Calu3 (cell line): ENCODE data around the gene SMPD2. TPM values are rescaled to one million over a fixed set of nuclear protein-coding genes. Genes with fewer than 3 reads are reported as not detected.

Source experiments
- BruUV-seq: library from RNA; stranded (reverse); fragments of 400-500 nt; replicated peaks from 2 replicates; lab custom pipeline; 2021; lab: Mats Ljungman, UMichigan
- CTCF ChIA-PET: fragments of 300-600 bp; sonication (Branson Sonifier 250); formaldehyde crosslinking; loops from one replicate; lab custom pipeline; 2022; ENCODE audit warnings: antibody characterized with exemption; lab: Charles Lee
- DNase-seq: peaks from one replicate; pipeline ENCODE4 v3.0.0; 2022
- H3K27ac Mint-ChIP-seq: one replicate; pipeline ENCODE4 v1.8.0; 2022; ENCODE audit warnings: mixed read lengths; ENCODE audit not compliant: unreplicated experiment
- H3K27me3 Mint-ChIP-seq: one replicate; pipeline ENCODE4 v1.8.0; 2022; ENCODE audit warnings: mixed read lengths; ENCODE audit not compliant: unreplicated experiment
- H3K36me3 Mint-ChIP-seq: one replicate; pipeline ENCODE4 v1.8.0; 2022; ENCODE audit warnings: mild to moderate bottlenecking, moderate library complexity, mixed read lengths; ENCODE audit not compliant: insufficient read depth, unreplicated experiment
- H3K4me1 Mint-ChIP-seq: one replicate; pipeline ENCODE4 v1.8.0; 2022; ENCODE audit warnings: mild to moderate bottlenecking, low read depth, mixed read lengths; ENCODE audit not compliant: unreplicated experiment
- H3K4me3 Mint-ChIP-seq: one replicate; pipeline ENCODE4 v1.8.0; 2022; ENCODE audit warnings: mild to moderate bottlenecking, low read depth, moderate library complexity, mixed read lengths; ENCODE audit not compliant: unreplicated experiment
- H3K9me3 Mint-ChIP-seq: one replicate; pipeline ENCODE4 v1.8.0; 2022; ENCODE audit warnings: low read depth, mixed read lengths; ENCODE audit not compliant: unreplicated experiment
- intact Hi-C: fragments of 100-400 bp; cut with micrococcal nuclease; formaldehyde crosslinking; loops from one replicate; pipeline ENCODE4 v1.10.0; 2022; ENCODE audit not compliant: unreplicated experiment
- total RNA-seq: library from RNA; stranded (reverse); gene quantifications from 2 replicates; pipeline ENCODE4 v1.2.3, GENCODE V29; 2022
- TF ChIP-seq, protein P1 (sequence below): fragments of 200-600 bp; IDR thresholded peaks from one replicate; pipeline ENCODE4 v1.8.0; 2022; ENCODE audit warnings: antibody characterized with exemption; ENCODE audit not compliant: unreplicated experiment

The SMPD2 gene
- total RNA-seq, 1 experiment from 2014 or later = 17.3 TPM

- H3K36me3 Mint-ChIP-seq = peaks cover 5% of the 10 kb centered on the region
- BruUV-seq = no TSS peak
- H3K9me3 Mint-ChIP-seq = no peaks in the 10 kb centered on the region
- intact Hi-C loops = no loop called here
- H3K27me3 Mint-ChIP-seq = peaks cover 13% of the 10 kb centered on the region
- H3K27ac Mint-ChIP-seq = no peak overlapping the region
- TF ChIP-seq, protein P1, sequence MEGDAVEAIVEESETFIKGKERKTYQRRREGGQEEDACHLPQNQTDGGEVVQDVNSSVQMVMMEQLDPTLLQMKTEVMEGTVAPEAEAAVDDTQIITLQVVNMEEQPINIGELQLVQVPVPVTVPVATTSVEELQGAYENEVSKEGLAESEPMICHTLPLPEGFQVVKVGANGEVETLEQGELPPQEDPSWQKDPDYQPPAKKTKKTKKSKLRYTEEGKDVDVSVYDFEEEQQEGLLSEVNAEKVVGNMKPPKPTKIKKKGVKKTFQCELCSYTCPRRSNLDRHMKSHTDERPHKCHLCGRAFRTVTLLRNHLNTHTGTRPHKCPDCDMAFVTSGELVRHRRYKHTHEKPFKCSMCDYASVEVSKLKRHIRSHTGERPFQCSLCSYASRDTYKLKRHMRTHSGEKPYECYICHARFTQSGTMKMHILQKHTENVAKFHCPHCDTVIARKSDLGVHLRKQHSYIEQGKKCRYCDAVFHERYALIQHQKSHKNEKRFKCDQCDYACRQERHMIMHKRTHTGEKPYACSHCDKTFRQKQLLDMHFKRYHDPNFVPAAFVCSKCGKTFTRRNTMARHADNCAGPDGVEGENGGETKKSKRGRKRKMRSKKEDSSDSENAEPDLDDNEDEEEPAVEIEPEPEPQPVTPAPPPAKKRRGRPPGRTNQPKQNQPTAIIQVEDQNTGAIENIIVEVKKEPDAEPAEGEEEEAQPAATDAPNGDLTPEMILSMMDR = no peak
- H3K4me3 Mint-ChIP-seq = no peak overlapping the region
- peaks cover 9% of the 10 kb centered on the region for H3K4me1 Mint-ChIP-seq
- DNase-seq = no peak
- CTCF ChIA-PET = no interaction called here
Observed at GRCh38 chr6:109488001-109488400, 47.5 kb downstream of the SMPD2 start.

DNA sequence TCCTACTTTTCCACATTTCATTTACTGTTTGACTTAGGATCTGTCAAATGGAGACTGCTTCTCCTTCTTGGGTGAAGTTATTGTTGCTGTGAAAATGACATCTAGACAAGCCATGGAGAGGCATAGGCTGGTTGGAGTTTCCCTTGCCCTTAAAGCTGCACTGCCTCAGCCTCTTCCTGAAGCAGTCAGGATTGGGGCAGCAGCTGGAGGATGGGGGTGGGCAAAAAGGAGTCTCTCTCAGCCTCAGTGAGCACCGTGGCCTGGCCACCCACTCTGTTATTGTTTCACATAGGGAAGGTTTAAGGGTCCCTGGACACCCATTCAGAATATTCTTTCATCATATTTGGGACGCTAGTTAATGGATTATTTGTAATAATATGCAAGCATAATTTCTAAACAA is 50.2 kb downstream of the SMPD2 start:
- no peak overlapping the region for H3K27ac Mint-ChIP-seq
- no TSS peak for BruUV-seq

DNA sequence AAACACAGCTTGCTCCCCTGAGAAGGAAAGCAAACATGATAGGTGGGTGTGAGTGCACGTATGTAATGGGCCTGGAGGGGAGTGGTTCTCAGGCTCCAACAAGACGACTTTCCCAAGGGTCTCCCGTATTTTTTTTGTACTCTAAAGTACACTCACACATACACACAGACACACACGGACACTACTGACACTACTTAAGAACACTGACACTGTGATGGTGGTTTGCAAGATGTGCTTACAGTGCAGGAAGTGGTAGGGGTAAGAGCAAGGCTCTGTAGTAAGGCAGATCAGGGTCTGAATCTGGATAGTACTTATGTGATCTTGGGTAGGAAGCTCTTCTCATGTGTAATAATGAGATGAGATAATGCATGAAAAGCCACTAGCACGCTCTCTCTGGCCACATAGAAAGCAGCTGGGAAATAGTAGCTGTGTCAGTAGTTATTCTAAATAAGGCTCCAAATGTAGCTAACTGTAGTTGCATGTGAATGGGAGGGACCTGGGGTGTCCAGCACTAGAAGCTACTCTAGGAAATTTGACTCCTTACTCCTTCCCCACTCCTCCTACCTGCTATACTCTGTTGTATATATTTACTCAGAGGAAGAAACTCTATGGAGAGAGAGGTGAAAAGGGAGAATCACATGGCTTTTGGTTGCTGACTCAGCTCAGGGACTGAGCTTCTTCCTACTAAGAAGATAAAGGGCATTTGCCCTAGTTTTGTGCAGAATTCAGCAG is 50.8 kb downstream of the SMPD2 start:
- peaks cover 2% of the 10 kb centered on the region for H3K4me1 Mint-ChIP-seq
- DNase-seq = no peak
- H3K9me3 Mint-ChIP-seq = no peaks in the 10 kb centered on the region
- H3K4me3 Mint-ChIP-seq = no peak overlapping the region
- H3K36me3 Mint-ChIP-seq = no peaks in the 10 kb centered on the region
- CTCF ChIA-PET = no interaction called here
- BruUV-seq = no TSS peak
- intact Hi-C loops = no loop called here
- TF ChIP-seq, protein P1 = no peak
- no peak overlapping the region for H3K27ac Mint-ChIP-seq
- H3K27me3 Mint-ChIP-seq = peaks cover 21% of the 10 kb centered on the region

More for the DNA sequence above, 50.2 kb downstream of the SMPD2 start:
- Mint-ChIP-seq H3K36me3 (peaks cover 4% of the 10 kb centered on the region), H3K27me3 (peaks cover 14% of the 10 kb centered on the region), H3K9me3 (no peaks in the 10 kb centered on the region), H3K4me3 (no peak overlapping the region), H3K4me1 (peaks cover 8% of the 10 kb centered on the region)
- no peak for DNase-seq
- TF ChIP-seq, protein P1 = no peak
- intact Hi-C loops = no loop called here
- CTCF ChIA-PET = interaction anchor here (0.7 kb wide), 1 partner anchor 724 kb away, joined by 3 read pairs; no protein-coding TSS in a partner anchor

Other genes starting within 250 kb of the SMPD2 start
- gene CD164, start 58.3 kb upstream of the SMPD2 start, total RNA-seq = 339 and 343 TPM in 2 replicates
- gene PPIL6, start 96 bp upstream of the SMPD2 start, total RNA-seq = 2.5 and 2.6 TPM in 2 replicates
- gene MICAL1, start 15.0 kb downstream of the SMPD2 start, total RNA-seq = 22.5 and 25.4 TPM in 2 replicates
- 11.2 and 11.5 TPM in 2 replicates for gene ZBTB24, start 42.5 kb downstream of the SMPD2 start, total RNA-seq